Mucosa of stomach (tissue), 1 donor: ENCODE data around the gene KRTAP5-3.
"Not testable (repeated sequence)": the region's sequence is repeated elsewhere in the genome, so short reads cannot be mapped to it uniquely, and the experiment has no call there.

Experiments used
- H3K27me3 ChIP-seq: one replicate; pipeline ENCODE4 v1.7.0; 2013; ENCODE audit warnings: mild to moderate bottlenecking, low read length; ENCODE audit not compliant: control insufficient read depth, insufficient read depth
- H3K36me3 ChIP-seq: one replicate; pipeline ENCODE4 v1.7.0; 2013; ENCODE audit warnings: low read length; ENCODE audit not compliant: control insufficient read depth, insufficient read depth
- H3K4me1 ChIP-seq: one replicate; pipeline ENCODE4 v1.7.0; 2013; ENCODE audit warnings: mild to moderate bottlenecking, low read length; ENCODE audit not compliant: control insufficient read depth, insufficient read depth
- H3K4me3 ChIP-seq: one replicate; pipeline ENCODE4 v1.7.0; 2013; ENCODE audit warnings: low read length
- H3K9ac ChIP-seq: one replicate; pipeline ENCODE4 v1.7.0; 2013; ENCODE audit warnings: mild to moderate bottlenecking, low read length, moderate library complexity
- H3K9me3 ChIP-seq: one replicate; pipeline ENCODE4 v1.7.0; 2013; ENCODE audit warnings: mild to moderate bottlenecking, low read length, moderate library complexity; ENCODE audit not compliant: control insufficient read depth
- donor health status: Pancreatic carcinoma.

KRTAP5-3 gene

DNA sequence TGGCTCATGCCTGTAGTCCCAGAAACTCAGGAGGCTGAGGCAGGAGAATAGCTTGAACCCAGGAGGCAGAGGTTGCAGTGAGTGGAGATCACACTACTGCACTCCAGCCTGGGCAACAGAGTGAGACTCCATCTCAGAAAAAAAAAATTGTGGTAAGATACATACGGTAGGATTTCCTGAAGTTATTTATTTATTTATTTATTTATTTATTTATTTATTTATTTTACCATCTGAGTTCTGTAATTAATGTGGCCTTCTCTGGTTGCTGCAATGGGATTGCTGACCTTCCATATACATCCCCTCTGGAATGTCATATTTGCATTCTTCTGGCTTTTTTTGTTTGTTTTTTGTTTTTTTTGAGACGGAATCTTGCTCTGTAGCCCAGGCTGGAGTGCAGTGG lies 25.4 kb downstream of the KRTAP5-3 start:
- H3K4me3 ChIP-seq, H3K9me3 ChIP-seq, H3K27me3 ChIP-seq, H3K4me1 ChIP-seq, H3K36me3 ChIP-seq, H3K9ac ChIP-seq: not testable (repeated sequence)

DNA sequence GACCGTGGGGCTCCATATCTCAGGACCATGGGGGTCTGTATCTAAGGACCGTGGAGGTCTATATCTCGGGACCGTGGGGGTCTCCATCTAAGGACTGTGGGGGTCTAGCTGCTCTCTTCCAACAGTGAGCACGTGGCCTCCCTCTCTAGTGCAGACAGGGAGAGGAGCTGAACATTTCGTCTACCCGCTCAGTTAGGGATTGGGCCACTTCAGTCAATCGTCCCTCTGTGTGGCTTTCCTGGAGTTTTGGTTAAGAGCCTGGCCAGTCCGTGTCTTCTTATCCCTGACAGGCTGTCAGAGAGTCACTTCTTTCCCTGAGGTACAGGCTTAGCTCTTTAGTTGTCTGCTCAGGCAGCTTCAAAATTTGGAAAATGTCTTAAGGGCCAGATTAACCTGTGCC lies 26.3 kb downstream of the KRTAP5-3 start:
- Histone ChIP-seq H3K4me1 (no peaks in the 10 kb centered on the region), H3K36me3 (no peaks in the 10 kb centered on the region), H3K4me3 (no peak overlapping the region), H3K9ac (no peak overlapping the region), H3K9me3 (no peaks in the 10 kb centered on the region), H3K27me3 (no peaks in the 10 kb centered on the region)

DNA sequence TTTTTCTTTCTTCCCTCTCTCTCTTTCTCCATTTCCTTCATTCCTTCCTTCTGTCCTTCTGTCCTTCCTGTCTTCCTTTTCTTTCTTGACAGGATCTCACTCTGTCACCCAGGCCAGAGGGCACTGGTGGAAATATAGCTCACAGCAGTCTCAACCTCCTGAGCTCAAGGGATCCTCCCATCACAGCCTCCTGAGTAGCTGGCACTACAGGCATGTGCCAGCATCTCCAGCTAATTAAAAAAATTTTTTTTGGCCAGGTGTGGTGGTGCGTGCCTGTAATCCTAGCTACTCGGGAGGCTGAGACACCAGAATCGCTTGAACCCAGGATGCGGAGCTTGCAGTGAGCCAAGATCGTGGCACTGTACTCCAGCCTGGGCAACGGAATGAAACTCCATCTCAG lies 31.4 kb downstream of the KRTAP5-3 start:
- Histone ChIP-seq H3K4me3 (no peak overlapping the region), H3K9me3 (no peaks in the 10 kb centered on the region), H3K36me3 (no peaks in the 10 kb centered on the region), H3K4me1 (peaks cover 14% of the 10 kb centered on the region), H3K9ac (no peak overlapping the region), H3K27me3 (no peaks in the 10 kb centered on the region)

DNA sequence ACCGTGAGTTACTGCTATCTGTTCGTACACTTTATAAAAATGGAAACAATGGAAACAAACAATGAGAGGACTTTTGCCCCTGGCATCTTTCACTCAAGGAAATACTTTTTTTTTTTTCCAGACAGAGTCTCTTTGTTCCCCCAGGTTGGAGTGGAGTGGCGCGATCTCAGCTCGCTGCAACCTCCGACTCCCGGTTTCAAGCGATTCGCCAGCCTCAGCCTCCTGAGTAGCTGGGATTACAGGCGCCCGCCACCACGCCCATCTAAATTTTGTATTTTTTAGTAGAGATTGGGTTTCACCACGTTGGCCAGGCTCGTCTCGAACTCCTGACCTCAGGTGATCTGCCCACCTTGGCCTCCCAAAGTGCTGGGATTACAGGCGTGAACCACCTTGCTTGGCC lies 32.5 kb downstream of the KRTAP5-3 start:
- H3K9ac ChIP-seq, H3K36me3 ChIP-seq, H3K27me3 ChIP-seq, H3K9me3 ChIP-seq, H3K4me3 ChIP-seq: not testable (repeated sequence)
- peaks cover 20% of the 10 kb centered on the region for H3K4me1 ChIP-seq

DNA sequence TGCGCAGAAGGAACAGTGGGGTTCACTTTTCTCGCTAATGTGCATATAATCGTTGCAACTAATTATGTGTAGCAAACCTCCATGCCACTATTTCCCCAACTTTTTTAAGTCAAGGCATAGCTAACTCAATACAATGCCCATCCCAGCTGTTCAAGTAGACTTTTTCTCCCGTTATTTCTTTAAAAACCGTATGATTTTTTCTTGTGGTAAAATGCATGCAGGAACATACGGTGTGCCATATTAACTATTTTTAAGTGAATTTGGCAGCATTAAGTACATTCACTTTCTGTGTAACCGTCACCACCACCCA lies 33.4 kb downstream of the KRTAP5-3 start:
- Histone ChIP-seq H3K27me3 (no peaks in the 10 kb centered on the region), H3K4me3 (no peak overlapping the region), H3K9me3 (no peaks in the 10 kb centered on the region), H3K4me1 (peaks cover 29% of the 10 kb centered on the region), H3K36me3 (no peaks in the 10 kb centered on the region), H3K9ac (no peak overlapping the region)

DNA sequence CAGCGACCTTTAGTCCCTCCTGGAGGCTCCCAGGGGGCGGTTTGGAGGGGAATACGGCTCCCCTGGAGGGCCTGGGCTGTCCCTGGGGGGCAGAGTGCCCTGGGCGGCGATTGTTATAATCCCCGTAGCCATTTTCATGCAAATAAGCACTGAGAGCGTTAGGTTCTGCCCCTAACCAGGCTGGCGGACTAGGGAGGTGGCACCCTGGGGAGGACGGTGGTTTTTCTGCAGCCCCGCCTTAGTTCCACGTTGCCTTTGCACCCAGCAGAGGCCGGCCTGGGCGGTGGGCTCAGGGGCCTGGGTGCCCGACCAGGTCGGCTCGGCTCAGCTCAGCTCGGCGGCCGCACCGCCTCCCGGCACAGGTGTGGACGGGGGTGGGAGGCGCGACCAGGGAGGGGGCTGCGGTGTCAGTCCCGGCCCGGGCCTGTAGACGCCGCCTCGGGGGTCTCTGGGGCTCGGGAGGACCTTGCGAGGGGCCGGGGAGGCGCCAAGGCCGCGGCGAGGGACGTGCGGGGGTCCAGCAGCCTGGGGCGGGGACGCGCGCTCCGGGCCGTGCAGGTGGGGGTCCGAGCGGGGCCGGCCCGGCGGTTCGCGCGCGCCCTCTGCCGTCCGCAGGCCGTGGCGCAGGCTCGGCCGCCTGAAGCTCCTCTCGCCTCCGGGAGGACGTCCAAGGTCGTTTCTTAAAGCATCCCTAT lies 33.9 kb downstream of the KRTAP5-3 start:
- Histone ChIP-seq H3K4me1 (peaks cover 34% of the 10 kb centered on the region), H3K9me3 (no peaks in the 10 kb centered on the region), H3K27me3 (no peaks in the 10 kb centered on the region), H3K9ac (peak overlapping the region; percentile 84), H3K36me3 (no peaks in the 10 kb centered on the region), H3K4me3 (peak overlapping the region; percentile 11)

DNA sequence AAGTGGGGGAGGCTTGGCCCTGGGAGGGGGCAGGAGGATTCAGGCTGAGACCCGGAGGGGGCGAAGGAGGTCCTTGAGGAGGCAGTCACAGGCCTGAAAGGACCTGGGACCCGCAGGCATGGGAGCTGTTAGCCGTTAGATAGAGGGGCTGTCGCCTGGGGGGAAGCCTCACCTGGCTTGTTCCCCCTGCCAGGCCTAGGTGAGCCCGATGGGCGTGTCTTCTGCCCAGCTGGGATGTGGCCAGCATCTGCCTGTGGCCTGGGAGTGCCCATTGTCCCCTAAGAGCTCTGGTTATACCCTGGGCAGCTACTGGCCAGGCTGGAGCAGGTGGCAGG lies 34.4 kb downstream of the KRTAP5-3 start:
- Histone ChIP-seq H3K9ac (peak overlapping the region; percentile 84), H3K4me1 (peaks cover 39% of the 10 kb centered on the region), H3K27me3 (no peaks in the 10 kb centered on the region), H3K9me3 (no peaks in the 10 kb centered on the region), H3K36me3 (no peaks in the 10 kb centered on the region), H3K4me3 (peak overlapping the region; percentile 11)

DNA sequence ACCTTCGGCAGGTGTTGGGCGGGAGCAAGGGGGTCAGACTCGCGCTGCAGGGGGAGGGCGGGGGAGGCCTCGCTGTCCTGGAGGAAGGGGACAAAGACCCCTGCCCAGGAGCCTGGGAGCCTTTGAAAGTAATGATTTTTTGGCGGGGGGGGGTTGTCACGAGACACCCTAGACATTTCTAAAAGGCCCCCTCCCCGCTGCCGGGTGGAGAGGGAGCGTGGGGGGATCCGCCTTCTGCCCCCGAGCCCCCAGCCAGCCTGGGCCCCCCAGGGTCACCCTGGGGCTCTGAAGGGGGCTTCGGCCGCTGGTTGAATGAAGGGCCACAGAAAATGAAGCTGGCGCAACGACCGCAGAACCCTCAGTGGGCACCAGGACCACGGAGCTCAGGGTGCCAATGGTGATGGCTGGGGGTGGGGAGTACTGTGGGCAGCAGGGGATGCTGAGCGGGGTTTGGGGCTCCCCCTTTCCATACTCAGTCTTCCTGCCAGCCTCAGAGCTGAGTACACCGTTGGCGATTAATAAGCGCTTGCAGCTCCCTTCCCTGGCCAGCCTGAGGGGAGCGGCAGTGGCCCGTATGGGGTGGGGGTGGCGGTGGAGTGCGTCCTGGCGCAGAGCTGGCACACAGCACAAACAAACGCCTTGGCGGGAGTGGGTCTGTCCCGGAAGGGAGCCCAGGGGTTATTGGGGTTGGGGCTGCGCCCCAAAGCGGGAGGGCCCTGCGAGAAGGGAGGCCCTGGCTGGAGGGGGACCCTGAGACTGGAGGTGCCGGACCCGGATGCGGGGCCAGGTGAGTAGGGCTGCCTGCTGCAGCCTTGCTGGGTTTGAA lies 35.0 kb downstream of the KRTAP5-3 start:
- Histone ChIP-seq H3K36me3 (no peaks in the 10 kb centered on the region), H3K27me3 (no peaks in the 10 kb centered on the region), H3K4me3 (peak overlapping the region; percentile 11), H3K4me1 (peaks cover 43% of the 10 kb centered on the region), H3K9me3 (no peaks in the 10 kb centered on the region), H3K9ac (peak overlapping the region; percentile 84)

DNA sequence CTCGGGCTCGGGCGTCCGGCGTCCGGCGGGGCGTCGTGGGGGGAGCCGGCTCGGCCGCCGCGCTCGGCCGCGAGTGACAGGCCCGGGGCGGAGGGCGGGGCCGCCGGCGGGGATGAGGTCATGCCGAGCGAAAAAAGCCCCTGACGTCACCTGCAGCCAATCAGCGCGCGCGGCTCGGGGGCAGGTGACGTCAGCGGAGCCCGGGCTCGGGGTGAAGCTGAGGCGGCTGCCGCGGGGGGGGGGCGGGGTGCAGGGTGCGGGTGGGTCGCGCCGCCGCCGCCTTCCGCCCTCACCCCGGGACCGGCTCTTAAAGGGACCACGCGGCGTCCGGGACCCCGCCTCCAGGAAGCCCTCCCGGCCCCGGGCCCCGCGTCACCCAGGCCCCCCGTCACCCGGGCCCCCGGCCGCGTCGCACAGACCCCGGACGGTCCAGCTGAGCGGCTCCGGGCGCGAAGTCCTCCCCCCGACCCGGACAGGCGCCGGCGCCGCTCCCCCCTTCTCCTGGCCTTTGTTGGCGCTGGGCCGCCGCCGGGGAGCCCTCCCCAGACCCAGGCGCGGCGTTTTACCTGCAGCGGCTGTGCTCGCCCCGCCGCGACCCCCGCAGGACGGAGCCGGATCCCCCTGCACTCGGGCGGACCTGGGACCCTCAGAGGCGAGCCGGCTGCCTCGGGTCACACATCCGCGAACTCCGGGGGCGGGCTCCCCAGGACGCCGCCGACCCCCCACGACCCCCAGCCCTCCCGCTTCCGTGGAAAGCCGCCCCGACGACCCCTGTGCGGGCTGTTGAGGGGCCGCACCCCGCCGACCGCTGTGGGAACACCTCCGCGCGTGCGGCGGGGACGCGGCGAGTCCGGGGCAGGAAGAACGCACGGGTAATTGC lies 35.8 kb downstream of the KRTAP5-3 start, which contains the start of gene DUSP8:
Gene DUSP8 (minus strand): TSS at position 75 of the 880 bp plus-strand sequence. CDS start 6,445 bp downstream, outside the sequence.
- peaks cover 50% of the 10 kb centered on the region for H3K4me1 ChIP-seq
- H3K9me3 ChIP-seq, result no peaks in the 10 kb centered on the region
- H3K4me3 ChIP-seq, result peak within 1 kb of the TSS; percentile 50
- no peaks in the 10 kb centered on the region for H3K36me3 ChIP-seq
- no peaks in the 10 kb centered on the region for H3K27me3 ChIP-seq
- H3K9ac ChIP-seq, result peak within 1 kb of the TSS; percentile 84

DNA sequence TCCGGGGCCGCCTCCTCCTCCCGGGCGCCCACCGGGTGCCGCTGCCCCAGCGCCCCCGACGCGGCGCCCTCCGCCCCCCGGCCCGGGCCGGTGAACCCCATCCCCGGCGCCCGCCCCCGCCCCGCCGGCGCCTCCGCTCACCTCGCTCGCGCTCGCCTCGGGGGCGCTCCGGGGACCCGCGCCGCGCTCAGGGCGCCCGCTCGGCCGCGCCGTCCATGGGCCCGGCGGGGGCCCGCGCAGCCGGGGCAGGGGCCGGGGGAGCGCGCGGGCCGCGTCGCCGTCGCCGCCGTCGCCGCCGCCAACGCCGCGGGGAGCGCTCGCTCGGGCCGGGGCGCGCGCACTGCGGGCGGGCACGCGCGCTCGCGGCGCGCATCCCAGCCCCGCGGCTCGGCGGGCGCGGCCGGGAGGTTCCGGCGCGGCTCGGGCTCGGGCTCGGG lies 36.5 kb downstream of the KRTAP5-3 start:
- no peak overlapping the region for H3K4me3 ChIP-seq
- H3K9me3 ChIP-seq, result no peaks in the 10 kb centered on the region
- no peaks in the 10 kb centered on the region for H3K36me3 ChIP-seq
- no peaks in the 10 kb centered on the region for H3K27me3 ChIP-seq
- peak overlapping the region; percentile 72 for H3K9ac ChIP-seq
- H3K4me1 ChIP-seq, result peaks cover 57% of the 10 kb centered on the region

DNA sequence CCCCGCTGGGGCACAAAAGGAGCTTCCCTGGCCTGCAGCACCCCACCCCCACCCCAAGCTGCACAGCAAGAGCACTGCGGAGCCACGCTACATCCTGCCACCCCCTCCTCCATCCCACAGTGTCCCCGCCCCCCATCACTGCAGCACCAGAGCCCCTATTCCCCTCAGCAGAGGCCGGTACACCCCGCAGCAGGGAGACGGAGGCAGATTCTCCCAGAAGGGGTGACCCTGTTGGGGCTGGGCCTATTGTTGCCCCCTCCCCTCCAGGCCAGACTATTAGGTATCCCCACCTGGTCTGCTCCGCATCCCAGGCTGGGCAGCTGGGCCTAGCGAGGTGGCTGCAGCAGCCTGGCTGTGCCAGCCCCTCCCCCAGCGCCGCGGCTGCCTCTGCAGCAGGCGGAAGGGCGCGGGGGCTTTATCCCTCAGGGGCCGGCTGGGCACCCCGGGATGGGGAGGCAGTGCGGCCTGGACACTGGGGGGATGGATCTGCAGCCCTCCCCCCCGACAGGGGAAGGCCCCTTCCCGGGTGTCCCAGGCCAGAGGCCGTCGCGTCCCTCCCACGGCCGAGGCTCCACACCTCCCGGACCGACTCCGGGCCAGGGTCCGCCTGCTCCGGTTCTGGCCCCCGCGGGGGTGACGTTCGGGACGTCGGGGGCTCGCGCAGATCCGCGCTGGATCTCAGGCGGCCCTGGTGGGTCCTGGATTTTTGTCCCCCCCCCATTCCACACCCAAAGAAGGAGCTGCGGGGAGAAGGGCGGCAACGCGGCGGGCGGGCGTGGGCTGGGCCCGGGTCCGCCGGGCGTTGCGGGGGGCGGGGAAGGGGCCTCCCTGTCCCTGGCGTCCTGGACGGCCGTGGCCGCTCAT lies 37.1 kb downstream of the KRTAP5-3 start:
- H3K27me3 ChIP-seq, result no peaks in the 10 kb centered on the region
- H3K4me1 ChIP-seq, result peaks cover 57% of the 10 kb centered on the region

More for the DNA sequence above, 37.1 kb downstream of the KRTAP5-3 start:
- peak overlapping the region; percentile 72 for H3K9ac ChIP-seq
- H3K4me3 ChIP-seq, result peak overlapping the region; percentile 50
- H3K36me3 ChIP-seq, result no peaks in the 10 kb centered on the region
- no peaks in the 10 kb centered on the region for H3K9me3 ChIP-seq
